Vagina (tissue), 2 donors: ENCODE measurements around the gene ADPRHL1. TPM values are rescaled to one million over a fixed set of nuclear protein-coding genes. Genes with fewer than 3 reads are reported as not detected.

Source experiments
- DNase-seq, 2 donors: peaks; one replicate each; pipeline ENCODE4 v3.0.0-alpha.2; 2017; ENCODE audit errors: extremely low spot score in 2 of 2
- H3K27ac ChIP-seq: fragments of 200-600 bp; sonication (generic); one replicate; pipeline ENCODE4 v1.5.1; 2019
- H3K27me3 ChIP-seq: fragments of 200-600 bp; sonication (generic); one replicate; pipeline ENCODE4 v1.5.1; 2019
- H3K36me3 ChIP-seq, 2 donors: fragments of 200-600 bp; sonication (generic); one replicate each; pipeline ENCODE4 v1.5.1; 2017 to 2019
- H3K4me1 ChIP-seq: fragments of 200-600 bp; sonication (generic); one replicate; pipeline ENCODE4 v1.5.1; 2019
- H3K4me3 ChIP-seq, 2 donors: fragments of 200-600 bp; sonication (generic); 1 replicate in 1 of 2; 2 replicates in 1 of 2; pipeline ENCODE4 v1.5.1; 2016 to 2019
- H3K9me3 ChIP-seq: fragments of 200-600 bp; sonication (generic); one replicate; pipeline ENCODE4 v1.5.1; 2019
- POLR2A ChIP-seq, 2 donors: fragments of 450-650 bp; IDR thresholded peaks; one replicate each; pipeline ENCODE4 v1.6.1; 2017; ENCODE audit warnings: antibody characterized with exemption in 2 of 2, mild to moderate bottlenecking in 2 of 2, moderate library complexity in 2 of 2
- POLR2AphosphoS5 ChIP-seq, 2 donors: sonication (generic); formaldehyde crosslinking; IDR thresholded peaks; one replicate each; pipeline ENCODE4 v1.9.0; 2017; ENCODE audit warnings: antibody characterized with exemption in 2 of 2, mild to moderate bottlenecking in 2 of 2, low read depth in 1 of 2; ENCODE audit not compliant: insufficient read depth in 1 of 2
- intact Hi-C: fragments of 100-400 bp; cut with DNase I; formaldehyde crosslinking; loops from one replicate; pipeline ENCODE4 v1.15.1; 2023
- total RNA-seq: library from RNA; depleted of rRNA; stranded (reverse); fragments of >200 nt; gene quantifications from one replicate; pipeline ENCODE4 v1.2.3, GENCODE V29; 2016
- TF ChIP-seq, protein P1 (sequence below), 3 experiments: fragments of 450-650 bp in 2 of 3; fragments of 200-600 bp in 1 of 3; sonication (generic) in 1 of 3; IDR thresholded peaks; one replicate each; pipeline ENCODE4 v1.5.1; 2017 to 2019; ENCODE audit warnings: antibody characterized with exemption in 3 of 3, mild to moderate bottlenecking in 2 of 3, moderate library complexity in 2 of 3

Gene ADPRHL1
- total RNA-seq, 1 donor from 2014 or later: 1.7 TPM

DNA sequence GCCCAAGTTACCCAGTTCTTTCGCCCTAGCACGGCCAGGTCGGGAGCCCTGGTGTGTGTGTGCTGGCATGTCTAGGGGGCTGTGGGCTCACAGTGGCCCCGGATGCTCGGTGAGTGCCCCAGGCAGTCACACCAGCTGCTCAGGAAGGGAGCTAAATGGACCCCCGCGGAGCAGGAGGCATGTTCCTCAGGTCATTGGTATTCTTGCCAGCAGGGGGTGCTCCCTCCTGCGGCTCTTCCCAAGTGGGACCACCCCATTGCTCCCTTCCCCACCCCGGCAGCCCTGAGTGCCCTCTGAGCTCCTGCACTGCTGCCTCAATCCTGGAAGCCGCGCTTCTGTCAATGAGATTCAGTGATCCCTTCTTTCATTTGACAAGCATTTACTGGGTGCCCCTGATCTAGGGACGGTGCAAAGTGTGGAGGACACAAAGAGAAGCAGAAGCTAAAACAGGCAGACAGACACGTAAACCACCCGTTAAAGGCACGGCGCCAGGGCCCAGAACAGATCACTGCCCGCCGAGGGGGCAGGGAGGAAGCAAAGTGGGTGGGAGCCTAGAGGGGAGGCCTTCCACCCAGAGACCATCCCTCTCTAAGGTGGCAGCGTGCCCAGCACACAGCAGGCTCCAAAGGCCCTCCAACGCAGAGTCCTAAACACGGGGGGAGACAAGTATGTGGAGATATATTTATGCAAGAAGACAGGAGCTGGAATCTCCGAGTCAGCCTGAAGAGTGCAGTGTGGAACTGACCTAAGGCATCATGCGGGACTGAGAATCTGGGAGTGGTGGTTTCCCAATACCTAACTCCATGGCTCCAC is 5.2 kb upstream of the ADPRHL1 start:
- no peak for DNase-seq
- Histone ChIP-seq H3K36me3 (peaks cover 0 to 51% of the 10 kb centered on the region in 2 donors), H3K4me3 (no peak overlapping the region), H3K27me3 (no peaks in the 10 kb centered on the region), H3K27ac (no peak overlapping the region), H3K4me1 (no peaks in the 10 kb centered on the region), H3K9me3 (no peaks in the 10 kb centered on the region)
- intact Hi-C loops: no loop called here
- TF ChIP-seq POLR2AphosphoS5 (IDR thresholded peaks at IDR 0.05; ENCODE audit: insufficient read depth in 1 of 2, low read depth in 1 of 2) (peak in 1 of 2 donors; percentile 28), POLR2A (IDR thresholded peaks at IDR 0.05) (no peak)

GRCh38 chr13:113457510-113457909 is 4.2 kb upstream of the ADPRHL1 start:
- H3K36me3 ChIP-seq: peaks cover 0 to 51% of the 10 kb centered on the region in 2 donors
- DNase-seq: no peak

GRCh38 chr13:113456116-113456702 is 2.9 kb upstream of the ADPRHL1 start:
- H3K27me3 ChIP-seq: no peaks in the 10 kb centered on the region
- peaks cover 0 to 47% of the 10 kb centered on the region in 2 donors for H3K36me3 ChIP-seq
- TF ChIP-seq, protein P1, sequence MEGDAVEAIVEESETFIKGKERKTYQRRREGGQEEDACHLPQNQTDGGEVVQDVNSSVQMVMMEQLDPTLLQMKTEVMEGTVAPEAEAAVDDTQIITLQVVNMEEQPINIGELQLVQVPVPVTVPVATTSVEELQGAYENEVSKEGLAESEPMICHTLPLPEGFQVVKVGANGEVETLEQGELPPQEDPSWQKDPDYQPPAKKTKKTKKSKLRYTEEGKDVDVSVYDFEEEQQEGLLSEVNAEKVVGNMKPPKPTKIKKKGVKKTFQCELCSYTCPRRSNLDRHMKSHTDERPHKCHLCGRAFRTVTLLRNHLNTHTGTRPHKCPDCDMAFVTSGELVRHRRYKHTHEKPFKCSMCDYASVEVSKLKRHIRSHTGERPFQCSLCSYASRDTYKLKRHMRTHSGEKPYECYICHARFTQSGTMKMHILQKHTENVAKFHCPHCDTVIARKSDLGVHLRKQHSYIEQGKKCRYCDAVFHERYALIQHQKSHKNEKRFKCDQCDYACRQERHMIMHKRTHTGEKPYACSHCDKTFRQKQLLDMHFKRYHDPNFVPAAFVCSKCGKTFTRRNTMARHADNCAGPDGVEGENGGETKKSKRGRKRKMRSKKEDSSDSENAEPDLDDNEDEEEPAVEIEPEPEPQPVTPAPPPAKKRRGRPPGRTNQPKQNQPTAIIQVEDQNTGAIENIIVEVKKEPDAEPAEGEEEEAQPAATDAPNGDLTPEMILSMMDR (IDR thresholded peaks at IDR 0.05): no peak
- no peak for TF ChIP-seq POLR2AphosphoS5 (IDR thresholded peaks at IDR 0.05; ENCODE audit: insufficient read depth in 1 of 2, low read depth in 1 of 2)
- no peak for TF ChIP-seq POLR2A (IDR thresholded peaks at IDR 0.05)
- H3K27ac ChIP-seq: no peak overlapping the region
- intact Hi-C loops: no loop called here
- no peaks in the 10 kb centered on the region for H3K4me1 ChIP-seq
- no peak for DNase-seq
- no peaks in the 10 kb centered on the region for H3K9me3 ChIP-seq
- H3K4me3 ChIP-seq: no peak overlapping the region

More at GRCh38 chr13:113457510-113457909, 4.2 kb upstream of the ADPRHL1 start:
- H3K4me1 ChIP-seq: no peaks in the 10 kb centered on the region
- no peaks in the 10 kb centered on the region for H3K9me3 ChIP-seq
- H3K27me3 ChIP-seq: no peaks in the 10 kb centered on the region
- no peak overlapping the region for H3K4me3 ChIP-seq
- intact Hi-C loops: no loop called here
- TF ChIP-seq POLR2AphosphoS5 (IDR thresholded peaks at IDR 0.05; ENCODE audit: insufficient read depth in 1 of 2, low read depth in 1 of 2) (no peak), POLR2A (IDR thresholded peaks at IDR 0.05) (no peak)
- TF ChIP-seq, protein P1 (IDR thresholded peaks at IDR 0.05): no peak
- H3K27ac ChIP-seq: no peak overlapping the region

- TF ChIP-seq POLR2A (IDR thresholded peaks at IDR 0.05) (no peak), POLR2AphosphoS5 (IDR thresholded peaks at IDR 0.05; ENCODE audit: insufficient read depth in 1 of 2, low read depth in 1 of 2) (no peak)
- TF ChIP-seq, protein P1 (IDR thresholded peaks at IDR 0.05): no peak
- no peak overlapping the region for H3K27ac ChIP-seq
- no peak overlapping the region for H3K4me3 ChIP-seq
- peaks cover 0 to 39% of the 10 kb centered on the region in 2 donors for H3K36me3 ChIP-seq
- DNase-seq: no peak
- H3K27me3 ChIP-seq: no peaks in the 10 kb centered on the region
- H3K4me1 ChIP-seq: no peaks in the 10 kb centered on the region
- intact Hi-C loops: no loop called here
- no peaks in the 10 kb centered on the region for H3K9me3 ChIP-seq
These were observed 2.1 kb upstream of the ADPRHL1 start for GRCh38 chr13:113455384-113455783.

DNA sequence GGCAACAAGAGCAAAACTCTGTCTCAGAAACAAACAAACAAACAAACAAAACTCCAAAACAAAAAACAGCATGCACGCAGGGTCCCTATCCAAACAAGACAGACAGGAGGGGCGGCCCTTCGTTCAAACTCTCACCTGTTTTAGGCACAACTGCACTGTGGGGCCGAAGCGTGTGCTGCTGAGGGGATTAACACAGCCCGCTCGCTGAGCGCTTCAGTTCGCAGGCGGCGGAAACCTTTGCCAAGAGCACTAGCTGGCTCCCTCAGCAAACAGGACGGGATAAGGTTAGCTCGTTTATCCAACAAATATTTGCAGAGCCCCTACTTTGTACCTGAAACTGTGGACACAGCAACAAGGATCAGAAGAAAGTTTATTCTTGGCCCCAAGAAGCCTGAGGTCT is 1.6 kb upstream of the ADPRHL1 start:
- H3K4me3 ChIP-seq: no peak overlapping the region
- peaks cover 0 to 34% of the 10 kb centered on the region in 2 donors for H3K36me3 ChIP-seq
- no peak overlapping the region for H3K27ac ChIP-seq
- H3K27me3 ChIP-seq: no peaks in the 10 kb centered on the region
- no peak for DNase-seq
- intact Hi-C loops: no loop called here
- no peaks in the 10 kb centered on the region for H3K9me3 ChIP-seq
- no peak for TF ChIP-seq POLR2AphosphoS5 (IDR thresholded peaks at IDR 0.05; ENCODE audit: insufficient read depth in 1 of 2, low read depth in 1 of 2)
- TF ChIP-seq, protein P1 (IDR thresholded peaks at IDR 0.05): no peak
- TF ChIP-seq POLR2A (IDR thresholded peaks at IDR 0.05): no peak
- H3K4me1 ChIP-seq: no peaks in the 10 kb centered on the region
